Thoracic aorta (tissue), 2 donors: ENCODE data around the gene SPTLC1. TPM values are rescaled to one million over a fixed set of nuclear protein-coding genes. Genes with fewer than 3 reads are reported as not detected.

ENCODE experiments used
- ATAC-seq: fragments of 150-250 bp; one replicate; pipeline ENCODE4 v1.8.0; 2017; ENCODE audit warnings: low read depth; ENCODE audit not compliant: insufficient number of reproducible peaks, low FRiP score
- DNase-seq: peaks from one replicate; pipeline ENCODE4 v3.0.0-alpha.2; 2020; ENCODE audit warnings: low spot score
- H3K27ac ChIP-seq, 2 donors: fragments of 200-600 bp; sonication (generic); 1 replicate in 1 of 2; 2 replicates in 1 of 2; pipeline ENCODE4 v1.5.1; 2016; ENCODE audit warnings: mild to moderate bottlenecking in 2 of 2, moderate library complexity in 2 of 2
- H3K27me3 ChIP-seq: fragments of 200-600 bp; sonication (generic); replicated peaks from 2 replicates; pipeline ENCODE4 v1.6.0; 2016; ENCODE audit warnings: mild to moderate bottlenecking; ENCODE audit not compliant: insufficient read depth
- H3K36me3 ChIP-seq: fragments of 200-600 bp; sonication (generic); one replicate; pipeline ENCODE4 v1.5.1; 2016
- H3K4me1 ChIP-seq, 2 donors: fragments of 200-600 bp; sonication (generic); 1 replicate in 1 of 2; 2 replicates in 1 of 2; pipeline versions ENCODE4 v1.5.1 to v1.6.0; 2016; ENCODE audit warnings: low read depth in 2 of 2, mild to moderate bottlenecking in 1 of 2; ENCODE audit not compliant: control insufficient read depth in 1 of 2
- H3K4me3 ChIP-seq: fragments of 200-600 bp; sonication (generic); 2 replicates; pipeline ENCODE4 v1.5.1; 2016; ENCODE audit warnings: mild to moderate bottlenecking
- H3K9me3 ChIP-seq: fragments of 200-600 bp; sonication (generic); 2 replicates; pipeline ENCODE4 v1.5.1; 2016
- CTCF ChIP-seq: fragments of 200-600 bp; sonication (generic); IDR thresholded peaks from one replicate; pipeline ENCODE4 v1.5.1; 2019; ENCODE audit warnings: antibody characterized with exemption
- total RNA-seq, 2 donors: library from RNA; depleted of rRNA; stranded (reverse); fragments of >200 nt; gene quantifications; one replicate each; pipeline versions ENCODE4 v1.1.0 to v1.2.3, GENCODE V29; 2016

SPTLC1 gene
- total RNA-seq, 2 donors from 2014 or later: 45.6 to 74.7 TPM

GRCh38 chr9:91986248-91986647 lies 129.0 kb downstream of the SPTLC1 start:
- ATAC-seq: no peak
- TF ChIP-seq CTCF: no peak
- no peak for DNase-seq
- Histone ChIP-seq H3K27ac (no peak overlapping the region), H3K4me1 (no peaks in the 10 kb centered on the region), H3K27me3 (no peaks in the 10 kb centered on the region), H3K4me3 (no peak overlapping the region), H3K36me3 (no peaks in the 10 kb centered on the region), H3K9me3 (no peaks in the 10 kb centered on the region)

GRCh38 chr9:91985692-91986091 lies 129.5 kb downstream of the SPTLC1 start:
- no peaks in the 10 kb centered on the region for H3K27me3 ChIP-seq
- no peaks in the 10 kb centered on the region for H3K36me3 ChIP-seq
- no peak overlapping the region for H3K27ac ChIP-seq
- H3K9me3 ChIP-seq: no peaks in the 10 kb centered on the region
- TF ChIP-seq CTCF: no peak
- no peak overlapping the region for H3K4me3 ChIP-seq
- no peaks in the 10 kb centered on the region for H3K4me1 ChIP-seq
- DNase-seq: no peak
- ATAC-seq: no peak

Other genes starting within 250 kb of the SPTLC1 start
- under 1 TPM; 0.21 to 0.68 TPM for gene ROR2, start 165.2 kb downstream of the SPTLC1 start, total RNA-seq
- 100 to 1,000 TPM in 1 of 2 donors, 10 to 100 TPM in 1; 79.3 to 150 TPM for gene IARS1, start 178.3 kb upstream of the SPTLC1 start, total RNA-seq
- gene NOL8, start 209.9 kb upstream of the SPTLC1 start, total RNA-seq: 10 to 100 TPM; 33.6 to 49.1 TPM
- 10 to 100 TPM in 1 of 2 donors, 1 to 10 TPM in 1; 3.8 to 13.6 TPM for gene CENPP, start 210.5 kb upstream of the SPTLC1 start, total RNA-seq